Measurements from ENCODE around the gene CDC45.
"Not testable (repeated sequence)": the region's sequence is repeated elsewhere in the genome, so short reads cannot be mapped to it uniquely, and the experiment has no call there.

CDC45 gene

GRCh38 chr22:19545935-19546207 lies 66.2 kb downstream of the CDC45 start:
- no peak for DNase-seq (ENCODE audit: low read depth)
- TF ChIP-seq, protein P1, sequence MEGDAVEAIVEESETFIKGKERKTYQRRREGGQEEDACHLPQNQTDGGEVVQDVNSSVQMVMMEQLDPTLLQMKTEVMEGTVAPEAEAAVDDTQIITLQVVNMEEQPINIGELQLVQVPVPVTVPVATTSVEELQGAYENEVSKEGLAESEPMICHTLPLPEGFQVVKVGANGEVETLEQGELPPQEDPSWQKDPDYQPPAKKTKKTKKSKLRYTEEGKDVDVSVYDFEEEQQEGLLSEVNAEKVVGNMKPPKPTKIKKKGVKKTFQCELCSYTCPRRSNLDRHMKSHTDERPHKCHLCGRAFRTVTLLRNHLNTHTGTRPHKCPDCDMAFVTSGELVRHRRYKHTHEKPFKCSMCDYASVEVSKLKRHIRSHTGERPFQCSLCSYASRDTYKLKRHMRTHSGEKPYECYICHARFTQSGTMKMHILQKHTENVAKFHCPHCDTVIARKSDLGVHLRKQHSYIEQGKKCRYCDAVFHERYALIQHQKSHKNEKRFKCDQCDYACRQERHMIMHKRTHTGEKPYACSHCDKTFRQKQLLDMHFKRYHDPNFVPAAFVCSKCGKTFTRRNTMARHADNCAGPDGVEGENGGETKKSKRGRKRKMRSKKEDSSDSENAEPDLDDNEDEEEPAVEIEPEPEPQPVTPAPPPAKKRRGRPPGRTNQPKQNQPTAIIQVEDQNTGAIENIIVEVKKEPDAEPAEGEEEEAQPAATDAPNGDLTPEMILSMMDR (IDR thresholded peaks at IDR 0.05; ENCODE audit: control insufficient read depth, insufficient read depth, low read depth, low read length, missing control alignments) = no peak
- H3K4me3 ChIP-seq (ENCODE audit: control insufficient read depth, low read depth, low read length) = no peak overlapping the region

DNA sequence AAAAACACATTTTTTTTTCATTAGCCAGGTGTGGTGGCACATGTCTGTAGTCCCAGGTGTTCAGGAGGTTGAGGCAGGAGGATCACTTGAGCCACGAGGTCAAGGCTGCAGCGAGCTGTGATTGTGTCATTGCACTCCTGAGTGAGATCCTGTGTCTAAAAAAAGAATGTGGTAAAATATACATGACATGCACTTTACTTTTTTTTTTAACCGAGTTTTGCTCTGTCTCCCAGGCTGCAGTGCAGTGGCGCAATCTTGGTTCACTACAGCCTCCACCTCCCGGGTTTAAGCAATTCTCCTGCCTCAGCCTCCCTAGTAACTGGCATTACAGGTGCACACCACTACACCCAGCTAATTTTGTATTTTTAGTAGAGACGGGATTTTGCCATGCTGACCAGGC lies 67.0 kb downstream of the CDC45 start:
- TF ChIP-seq, protein P1 (IDR thresholded peaks at IDR 0.05; ENCODE audit: control insufficient read depth, insufficient read depth, low read depth, low read length, missing control alignments) = no peak
- no peak for DNase-seq (ENCODE audit: low read depth)
- H3K4me3 ChIP-seq (ENCODE audit: control insufficient read depth, low read depth, low read length) = no peak overlapping the region

DNA sequence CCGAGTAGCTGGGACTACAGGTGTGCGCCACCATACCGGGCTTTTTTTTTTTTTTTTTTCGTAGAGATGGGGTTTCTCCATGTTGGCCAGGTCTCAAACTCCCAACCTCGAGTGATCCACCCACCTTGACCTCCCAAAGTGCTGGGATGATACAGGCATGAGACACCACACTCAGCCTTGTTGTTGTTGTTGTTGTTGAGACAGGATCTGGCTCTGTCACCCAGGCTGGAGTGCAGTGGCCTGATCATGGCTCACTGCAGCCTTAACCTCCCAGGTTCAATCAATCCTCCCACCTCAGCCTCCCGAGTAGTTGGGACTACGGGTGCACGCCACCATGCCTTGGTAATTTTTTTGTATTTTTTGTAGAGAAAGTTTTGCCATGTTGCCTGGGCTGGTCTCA lies 67.9 kb downstream of the CDC45 start:
- TF ChIP-seq, protein P1 (IDR thresholded peaks at IDR 0.05; ENCODE audit: control insufficient read depth, insufficient read depth, low read depth, low read length, missing control alignments) = no peak
- no peak for DNase-seq (ENCODE audit: low read depth)

DNA sequence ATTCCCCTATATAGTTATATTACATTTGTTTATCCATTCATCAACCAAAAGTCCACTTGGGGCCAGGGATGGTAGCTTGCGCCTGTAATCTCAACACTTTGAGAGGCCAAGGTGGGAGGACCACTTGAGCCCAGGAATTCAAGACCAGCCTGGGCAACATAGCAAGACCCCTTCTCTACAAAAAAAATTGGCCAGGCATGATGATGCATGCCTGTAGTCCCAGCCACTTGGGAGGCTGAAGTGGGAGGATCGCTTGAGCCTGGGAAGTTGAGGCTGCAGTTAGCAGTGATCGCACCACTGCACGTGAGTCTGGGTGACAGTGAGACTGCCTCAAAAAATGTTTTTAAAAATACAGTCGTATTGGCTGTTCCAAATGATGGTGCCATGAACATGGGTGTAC lies 68.7 kb downstream of the CDC45 start:
- H3K4me3 ChIP-seq (ENCODE audit: control insufficient read depth, low read depth, low read length); DNase-seq (ENCODE audit: low read depth): not testable (repeated sequence)

More for the DNA sequence above, 67.9 kb downstream of the CDC45 start:
- no peak overlapping the region for H3K4me3 ChIP-seq (ENCODE audit: control insufficient read depth, low read depth, low read length)

DNA sequence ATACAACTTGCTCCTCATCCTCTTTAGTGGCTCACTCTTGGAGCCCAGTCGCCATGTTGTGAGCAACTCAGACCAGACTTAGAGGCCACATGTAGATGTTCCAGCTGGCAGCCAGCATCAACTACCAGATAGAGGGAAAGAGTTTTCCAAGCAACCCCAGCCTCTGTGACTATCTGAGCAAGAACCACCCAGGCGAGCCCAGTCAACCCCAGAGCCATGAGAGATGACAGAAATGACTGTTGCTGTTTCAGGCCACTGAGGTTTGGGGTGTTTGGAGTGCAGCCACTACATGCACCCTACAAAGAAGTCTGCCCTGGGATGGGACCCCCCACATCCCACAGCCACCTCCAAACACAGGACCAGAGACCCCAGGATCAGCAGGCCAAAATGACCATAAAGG lies 69.2 kb downstream of the CDC45 start:
- H3K4me3 ChIP-seq (ENCODE audit: control insufficient read depth, low read depth, low read length) = no peak overlapping the region
- TF ChIP-seq, protein P1 (IDR thresholded peaks at IDR 0.05; ENCODE audit: control insufficient read depth, insufficient read depth, low read depth, low read length, missing control alignments) = no peak
- DNase-seq (ENCODE audit: low read depth) = no peak

DNA sequence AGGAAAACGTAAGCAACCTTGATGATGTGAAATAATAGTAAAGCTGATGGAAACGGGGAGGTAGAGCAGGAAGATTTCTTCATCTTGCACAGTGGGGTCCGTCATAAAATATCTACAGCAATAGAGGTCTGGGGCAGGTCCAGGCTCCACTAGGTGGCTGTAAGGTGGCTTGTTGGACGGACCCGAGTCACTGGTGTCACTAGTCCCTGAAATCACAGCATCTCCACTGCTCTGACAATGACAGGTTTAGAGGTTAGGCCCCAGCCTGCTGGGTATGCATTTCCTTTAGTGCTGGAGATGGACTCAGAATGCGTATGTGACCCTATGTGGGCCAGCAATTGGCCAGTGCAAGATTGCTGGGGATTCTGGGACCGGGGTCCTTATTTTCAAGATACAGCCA lies 69.7 kb downstream of the CDC45 start:
- TF ChIP-seq, protein P1 (IDR thresholded peaks at IDR 0.05; ENCODE audit: control insufficient read depth, insufficient read depth, low read depth, low read length, missing control alignments) = no peak
- no peak overlapping the region for H3K4me3 ChIP-seq (ENCODE audit: control insufficient read depth, low read depth, low read length)
- no peak for DNase-seq (ENCODE audit: low read depth)

DNA sequence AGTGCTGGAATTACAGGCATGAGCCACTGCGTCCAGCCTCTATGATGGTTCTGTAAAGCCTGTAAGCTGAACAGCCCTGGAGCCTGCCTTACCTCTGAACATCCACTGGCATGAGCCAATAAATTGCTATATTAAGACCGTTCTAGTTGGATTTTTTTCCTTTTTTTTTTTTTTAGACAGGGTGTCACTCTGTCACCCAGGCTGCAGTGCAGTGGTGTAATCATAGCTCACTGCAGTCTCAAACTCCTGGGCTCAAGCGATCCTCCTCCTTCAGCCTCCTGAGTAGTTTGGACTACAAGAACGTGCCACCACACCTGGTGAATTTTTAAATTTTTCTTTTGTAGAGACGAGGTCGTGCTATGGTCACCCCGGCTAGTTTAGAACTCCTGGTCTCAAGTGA lies 70.7 kb downstream of the CDC45 start:
- DNase-seq (ENCODE audit: low read depth) = no peak
- no peak overlapping the region for H3K4me3 ChIP-seq (ENCODE audit: control insufficient read depth, low read depth, low read length)
- TF ChIP-seq, protein P1 (IDR thresholded peaks at IDR 0.05; ENCODE audit: control insufficient read depth, insufficient read depth, low read depth, low read length, missing control alignments) = no peak

Data from AG09309 (cell line).